ENCODE results near the gene PDLIM7. TPM values are rescaled to one million over a fixed set of nuclear protein-coding genes. Genes with fewer than 3 reads are reported as not detected.

Gene PDLIM7
- total RNA-seq, 1 donor from 2014 or later = 358 TPM

- H3K4me3 Mint-ChIP-seq (ENCODE audit: unreplicated experiment) = peak overlapping the region; percentile 46
- TF ChIP-seq CTCF (IDR thresholded peaks at IDR 0.05) = no peak
- no peak for DNase-seq (ENCODE audit: extremely low spot score, unreplicated experiment)
- peak overlapping the region; percentile 75 for H3K27ac Mint-ChIP-seq (ENCODE audit: unreplicated experiment)
- H3K4me1 Mint-ChIP-seq (ENCODE audit: unreplicated experiment) = peaks cover 45% of the 10 kb centered on the region
- peaks cover 4% of the 10 kb centered on the region for H3K9me3 Mint-ChIP-seq (ENCODE audit: unreplicated experiment)
- H3K27me3 Mint-ChIP-seq (ENCODE audit: unreplicated experiment) = no peaks in the 10 kb centered on the region
- peaks cover 25% of the 10 kb centered on the region for H3K36me3 Mint-ChIP-seq (ENCODE audit: unreplicated experiment)
Measured at GRCh38 chr5:177469750-177470525, 27.5 kb downstream of the PDLIM7 start.

- DNase-seq (ENCODE audit: extremely low spot score, unreplicated experiment) = no peak
- Mint-ChIP-seq H3K4me1 (ENCODE audit: unreplicated experiment) (peaks cover 42% of the 10 kb centered on the region), H3K27me3 (ENCODE audit: unreplicated experiment) (no peaks in the 10 kb centered on the region), H3K27ac (ENCODE audit: unreplicated experiment) (peak overlapping the region; percentile 75), H3K9me3 (ENCODE audit: unreplicated experiment) (peaks cover 4% of the 10 kb centered on the region), H3K36me3 (ENCODE audit: unreplicated experiment) (peaks cover 25% of the 10 kb centered on the region), H3K4me3 (ENCODE audit: unreplicated experiment) (peak overlapping the region; percentile 26)
- TF ChIP-seq CTCF (IDR thresholded peaks at IDR 0.05) = no peak
Measured at GRCh38 chr5:177468685-177469628, 28.4 kb downstream of the PDLIM7 start.

GRCh38 chr5:177468329-177468684 is 29.1 kb downstream of the PDLIM7 start:
- no peak for TF ChIP-seq CTCF (IDR thresholded peaks at IDR 0.05)
- Mint-ChIP-seq H3K27ac (ENCODE audit: unreplicated experiment) (peak overlapping the region; percentile 52), H3K9me3 (ENCODE audit: unreplicated experiment) (peaks cover 4% of the 10 kb centered on the region), H3K4me3 (ENCODE audit: unreplicated experiment) (no peak overlapping the region), H3K36me3 (ENCODE audit: unreplicated experiment) (peaks cover 29% of the 10 kb centered on the region), H3K4me1 (ENCODE audit: unreplicated experiment) (peaks cover 40% of the 10 kb centered on the region), H3K27me3 (ENCODE audit: unreplicated experiment) (no peaks in the 10 kb centered on the region)
- DNase-seq (ENCODE audit: extremely low spot score, unreplicated experiment) = no peak

- H3K9me3 Mint-ChIP-seq (ENCODE audit: unreplicated experiment) = peaks cover 4% of the 10 kb centered on the region
- DNase-seq (ENCODE audit: extremely low spot score, unreplicated experiment) = no peak
- H3K36me3 Mint-ChIP-seq (ENCODE audit: unreplicated experiment) = peaks cover 35% of the 10 kb centered on the region
- H3K27me3 Mint-ChIP-seq (ENCODE audit: unreplicated experiment) = no peaks in the 10 kb centered on the region
- H3K4me1 Mint-ChIP-seq (ENCODE audit: unreplicated experiment) = peaks cover 40% of the 10 kb centered on the region
- H3K4me3 Mint-ChIP-seq (ENCODE audit: unreplicated experiment) = no peak overlapping the region
- H3K27ac Mint-ChIP-seq (ENCODE audit: unreplicated experiment) = no peak overlapping the region
- no peak for TF ChIP-seq CTCF (IDR thresholded peaks at IDR 0.05)
Measured at GRCh38 chr5:177467436-177467835, 30.0 kb downstream of the PDLIM7 start.

- Mint-ChIP-seq H3K4me1 (ENCODE audit: unreplicated experiment) (peaks cover 36% of the 10 kb centered on the region), H3K27ac (ENCODE audit: unreplicated experiment) (no peak overlapping the region), H3K4me3 (ENCODE audit: unreplicated experiment) (no peak overlapping the region), H3K36me3 (ENCODE audit: unreplicated experiment) (peaks cover 35% of the 10 kb centered on the region), H3K27me3 (ENCODE audit: unreplicated experiment) (no peaks in the 10 kb centered on the region), H3K9me3 (ENCODE audit: unreplicated experiment) (peaks cover 4% of the 10 kb centered on the region)
- no peak for TF ChIP-seq CTCF (IDR thresholded peaks at IDR 0.05)
- DNase-seq (ENCODE audit: extremely low spot score, unreplicated experiment) = no peak
Measured at GRCh38 chr5:177466861-177467260, 30.5 kb downstream of the PDLIM7 start.
